Body of pancreas (tissue), 4 donors: ENCODE measurements around the gene SORCS2.

ENCODE experiments used
- CTCF ChIP-seq, 7 experiments: fragments of 450-650 bp in 4 of 7; fragments of 200-600 bp in 3 of 7; sonication (generic) in 3 of 7; IDR thresholded peaks; one replicate each; pipeline ENCODE4 v1.5.1; 2016 to 2019; ENCODE audit warnings: antibody characterized with exemption in 7 of 7
- POLR2A ChIP-seq, 3 donors: fragments of 450-650 bp; IDR thresholded peaks; one replicate each; pipeline ENCODE4 v1.6.1; 2016; ENCODE audit warnings: antibody characterized with exemption in 3 of 3, mild to moderate bottlenecking in 2 of 3

GRCh38 chr4:7790999-7791398 is 598.7 kb downstream of the SORCS2 start:
- TF ChIP-seq CTCF (IDR thresholded peaks at IDR 0.05) (no peak), POLR2A (IDR thresholded peaks at IDR 0.05) (no peak)
